Ovary (tissue), 9 donors: ENCODE measurements around the gene FXYD1. TPM values are rescaled to one million over a fixed set of nuclear protein-coding genes. Genes with fewer than 3 reads are reported as not detected.

ENCODE experiments used
- DNase-seq, 5 donors: peaks; one replicate each; pipeline ENCODE4 v3.0.0-alpha.2; 2019 to 2020
- H3K27ac ChIP-seq, 2 donors: fragments of 200-600 bp; one replicate each; pipeline versions ENCODE4 v1.5.1 to v1.8.0; 2019 to 2022
- H3K27me3 ChIP-seq: fragments of 200-600 bp; one replicate; pipeline ENCODE4 v1.8.0; 2022
- H3K36me3 ChIP-seq: fragments of 200-600 bp; sonication (generic); one replicate; pipeline ENCODE4 v1.5.1; 2019
- H3K4me1 ChIP-seq: one replicate; pipeline ENCODE4 v1.8.1; 2013; ENCODE audit warnings: mild to moderate bottlenecking, moderate library complexity; ENCODE audit not compliant: insufficient read depth
- H3K4me3 ChIP-seq: fragments of 200-600 bp; sonication (generic); one replicate; pipeline ENCODE4 v1.5.1; 2017
- H3K9me3 ChIP-seq, 2 donors: fragments of 200-600 bp in 1 of 2; sonication (generic) in 1 of 2; one replicate each; pipeline versions ENCODE4 v1.5.1 to v1.8.1; 2013 to 2019; ENCODE audit warnings: mild to moderate bottlenecking in 1 of 2, moderate library complexity in 1 of 2
- EP300 ChIP-seq: sonication (generic); formaldehyde crosslinking; IDR thresholded peaks from one replicate; pipeline ENCODE4 v1.6.1; 2017; ENCODE audit warnings: antibody characterized with exemption
- POLR2A ChIP-seq: fragments of 450-650 bp; IDR thresholded peaks from one replicate; pipeline ENCODE4 v1.6.1; 2017; ENCODE audit warnings: antibody characterized with exemption, mild to moderate bottlenecking, moderate library complexity
- WGBS, 3 donors: extraction: QIAGEN DNeasy Blood & Tissue Kit in 1 of 3; methylation state at CpG; one replicate each; pipeline versions ENCODE4 v1.1.5 to v1.1.7; 2013 to 2017; 5-methylcytosine and 5-hydroxymethylcytosine counted together
- intact Hi-C, 4 donors: fragments of 100-400 bp; cut with DNase I; formaldehyde crosslinking; loops; one replicate each; pipeline versions ENCODE4 v1.11.0 to v1.15.1; 2022 to 2023
- polyA plus RNA-seq, 2 donors: library from polyadenylated mRNA; stranded (reverse); fragments of 200-250 nt in 1 of 2; fragments of 350-450 nt in 1 of 2; fragmentation: Illumina TruSeq in 1 of 2; extraction: RNeasy Lipid Tissue Mini Kit (QIAGEN cat#74804) in 1 of 2; gene quantifications; one replicate each; pipeline ENCODE4 v1.2.3, GENCODE V29; 2013 to 2014
- total RNA-seq, 7 donors: library from RNA; depleted of rRNA in 2 of 7; stranded (reverse); fragments of >200 nt in 2 of 7; fragmentation: NEBNext Ultra II Directional in 3 of 7; extraction: Animal tissue kit (Norgen Biotek cat#: 25700) in 3 of 7; gene quantifications; one replicate each; pipeline versions ENCODE4 v1.1.0 to v1.2.4, GENCODE V29; 2016 to 2023
- TF ChIP-seq, protein P1 (sequence below), 3 donors: fragments of 450-650 bp in 2 of 3; fragments of 200-600 bp in 1 of 3; IDR thresholded peaks; one replicate each; pipeline versions ENCODE4 v1.5.1 to v1.8.0; 2016 to 2022; ENCODE audit warnings: antibody characterized with exemption in 3 of 3, mild to moderate bottlenecking in 1 of 3
- donor health status: DM: no; HTN: no; CAD: no; lungs with moderate emphysema.
- donor health status: DM: no; HTN: no; CAD: no.
- donor health status: Bipolar disorder and iron deficiency.
- donor health status: DM: yes; HTN: yes; CAD: no.
- donor health status: DM: no; HTN: no; CAD: no.
- donor health status: DM: yes; HTN: yes; CAD: no.

Gene FXYD1
- total and polyA plus RNA-seq, 9 donors: 26.7 to 204 (median 95.8) TPM

DNA sequence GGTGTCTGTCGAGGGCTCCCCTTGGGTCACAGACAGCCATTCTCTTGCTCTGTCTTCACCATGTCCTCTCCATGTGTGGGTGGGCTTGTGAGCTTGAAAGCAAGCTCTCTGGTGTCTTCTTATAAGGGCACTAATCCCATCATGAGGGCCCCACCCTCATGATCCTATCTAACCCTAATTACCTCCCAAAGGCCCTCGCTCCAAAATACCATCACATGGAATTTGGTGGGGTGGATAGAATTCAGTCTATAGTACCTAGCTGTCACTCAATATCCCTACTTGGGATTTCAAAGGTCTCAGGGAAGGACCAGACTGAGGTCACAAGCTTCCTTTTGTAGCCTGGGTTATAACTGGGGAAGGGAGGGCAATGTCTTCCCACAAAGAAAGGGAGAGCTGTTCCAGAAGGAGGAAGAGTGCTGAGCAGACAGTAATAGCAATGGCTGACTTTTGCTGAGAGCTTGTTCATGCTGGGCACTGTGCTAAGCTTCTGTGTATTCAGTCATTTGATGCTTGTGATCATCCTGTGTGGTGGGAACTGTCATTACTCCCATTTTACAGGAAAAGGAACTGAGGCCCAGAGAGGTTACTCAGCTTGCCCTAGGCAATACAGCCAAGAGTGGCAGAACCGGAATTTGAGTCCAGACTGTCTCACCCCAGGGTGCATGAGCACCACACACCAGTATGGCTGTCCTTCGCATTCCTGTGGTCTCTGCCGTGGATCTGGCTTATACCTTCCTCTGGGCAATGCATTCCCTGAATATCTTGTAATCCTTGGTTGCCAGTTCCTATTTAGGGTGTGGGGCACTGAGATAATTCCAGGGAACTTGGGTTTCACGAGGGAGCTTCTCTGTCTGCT, 24.1 kb downstream of the FXYD1 start:
- no peak overlapping the region for H3K4me3 ChIP-seq
- H3K4me1 ChIP-seq: no peaks in the 10 kb centered on the region
- TF ChIP-seq, protein P1, sequence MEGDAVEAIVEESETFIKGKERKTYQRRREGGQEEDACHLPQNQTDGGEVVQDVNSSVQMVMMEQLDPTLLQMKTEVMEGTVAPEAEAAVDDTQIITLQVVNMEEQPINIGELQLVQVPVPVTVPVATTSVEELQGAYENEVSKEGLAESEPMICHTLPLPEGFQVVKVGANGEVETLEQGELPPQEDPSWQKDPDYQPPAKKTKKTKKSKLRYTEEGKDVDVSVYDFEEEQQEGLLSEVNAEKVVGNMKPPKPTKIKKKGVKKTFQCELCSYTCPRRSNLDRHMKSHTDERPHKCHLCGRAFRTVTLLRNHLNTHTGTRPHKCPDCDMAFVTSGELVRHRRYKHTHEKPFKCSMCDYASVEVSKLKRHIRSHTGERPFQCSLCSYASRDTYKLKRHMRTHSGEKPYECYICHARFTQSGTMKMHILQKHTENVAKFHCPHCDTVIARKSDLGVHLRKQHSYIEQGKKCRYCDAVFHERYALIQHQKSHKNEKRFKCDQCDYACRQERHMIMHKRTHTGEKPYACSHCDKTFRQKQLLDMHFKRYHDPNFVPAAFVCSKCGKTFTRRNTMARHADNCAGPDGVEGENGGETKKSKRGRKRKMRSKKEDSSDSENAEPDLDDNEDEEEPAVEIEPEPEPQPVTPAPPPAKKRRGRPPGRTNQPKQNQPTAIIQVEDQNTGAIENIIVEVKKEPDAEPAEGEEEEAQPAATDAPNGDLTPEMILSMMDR (IDR thresholded peaks at IDR 0.05): no peak
- TF ChIP-seq POLR2A: no peak
- H3K9me3 ChIP-seq: peaks cover 0 to 14% of the 10 kb centered on the region in 2 donors
- H3K36me3 ChIP-seq: no peaks in the 10 kb centered on the region
- intact Hi-C loops: no loop called here
- H3K27ac ChIP-seq: no peak overlapping the region
- WGBS, 3 donors: 80 to 90% (median 81%) methylated on average over 6 of the region's 6 CpGs
- no peak for DNase-seq
- H3K27me3 ChIP-seq: no peaks in the 10 kb centered on the region

DNA sequence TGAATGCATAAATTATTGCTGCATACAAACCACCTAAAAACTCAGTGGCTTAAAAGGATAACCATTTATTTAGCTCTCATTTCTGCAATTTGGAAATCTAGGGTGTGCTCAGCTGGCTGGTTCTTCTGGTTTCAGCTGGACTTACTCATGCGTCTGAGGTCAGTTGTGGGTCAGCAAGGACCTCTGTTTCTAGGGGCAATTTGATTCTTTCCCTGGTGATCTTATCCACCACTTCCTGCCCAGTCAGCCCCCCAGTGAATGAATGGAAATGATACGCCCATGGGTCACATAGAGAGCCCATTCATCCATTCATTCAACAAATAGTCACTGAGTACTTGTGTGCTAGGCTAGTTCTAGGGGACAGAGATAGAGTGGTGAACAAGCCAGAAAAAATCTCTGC, 25.8 kb downstream of the FXYD1 start:
- DNase-seq: no peak
- intact Hi-C loops: no loop called here
- Histone ChIP-seq H3K27ac (no peak overlapping the region), H3K4me3 (no peak overlapping the region), H3K9me3 (peaks cover 0 to 14% of the 10 kb centered on the region in 2 donors), H3K36me3 (no peaks in the 10 kb centered on the region), H3K4me1 (no peaks in the 10 kb centered on the region), H3K27me3 (no peaks in the 10 kb centered on the region)
- TF ChIP-seq POLR2A (no peak), EP300 (no peak)
- TF ChIP-seq, protein P1 (IDR thresholded peaks at IDR 0.05): no peak
- 87 to 93% (median 90%) methylated on average over 2 of the region's 2 CpGs for WGBS, 3 donors

DNA sequence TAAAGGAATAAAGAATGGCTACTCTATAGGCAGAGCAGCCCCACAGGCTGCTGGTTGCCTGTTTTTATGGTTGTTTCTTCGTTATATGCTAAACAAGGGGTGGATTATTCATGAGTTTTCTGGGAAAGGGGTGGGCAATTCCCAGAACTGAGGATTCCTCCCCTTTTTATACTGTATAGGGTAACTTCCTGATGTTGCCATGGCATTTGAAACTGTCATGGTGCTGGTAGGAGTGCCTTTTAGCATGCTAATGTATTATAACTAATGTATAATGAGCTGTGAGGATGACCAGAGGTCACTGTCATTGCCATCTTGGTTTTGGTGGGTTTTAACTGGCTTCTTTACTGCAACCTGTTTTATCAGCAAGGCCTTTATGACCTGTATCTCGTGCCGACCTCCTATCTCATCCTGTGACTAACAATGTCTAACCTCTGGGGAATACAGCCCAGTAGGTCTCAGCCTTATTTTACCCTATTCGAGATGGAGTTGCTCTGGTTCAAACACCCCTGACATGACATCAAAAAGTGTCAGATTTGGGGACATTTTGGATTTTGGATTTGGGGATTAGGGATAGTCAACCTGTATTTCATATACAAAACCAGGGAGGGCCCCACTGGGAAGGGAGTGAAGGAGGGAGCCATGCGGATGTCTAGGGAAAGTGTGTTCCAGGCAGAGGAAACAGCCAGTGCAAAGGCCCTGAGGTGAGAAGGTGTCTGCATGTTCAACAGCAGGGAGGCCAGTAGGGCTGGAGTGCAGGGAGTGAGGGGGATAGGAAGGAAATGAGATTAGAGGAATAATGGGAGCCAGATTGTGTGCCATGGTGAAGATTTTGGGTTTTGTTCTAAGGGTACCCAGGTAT, 26.8 kb downstream of the FXYD1 start:
- WGBS, 3 donors: 70 to 74% (median 71%) methylated on average over 5 of the region's 5 CpGs
- no peak overlapping the region for H3K4me3 ChIP-seq
- intact Hi-C loops: no loop called here
- no peak for DNase-seq
- peaks cover 0 to 14% of the 10 kb centered on the region in 2 donors for H3K9me3 ChIP-seq
- H3K36me3 ChIP-seq: no peaks in the 10 kb centered on the region
- no peaks in the 10 kb centered on the region for H3K27me3 ChIP-seq
- TF ChIP-seq, protein P1 (IDR thresholded peaks at IDR 0.05): no peak
- TF ChIP-seq POLR2A (no peak), EP300 (no peak)
- H3K27ac ChIP-seq: no peak overlapping the region
- no peaks in the 10 kb centered on the region for H3K4me1 ChIP-seq

DNA sequence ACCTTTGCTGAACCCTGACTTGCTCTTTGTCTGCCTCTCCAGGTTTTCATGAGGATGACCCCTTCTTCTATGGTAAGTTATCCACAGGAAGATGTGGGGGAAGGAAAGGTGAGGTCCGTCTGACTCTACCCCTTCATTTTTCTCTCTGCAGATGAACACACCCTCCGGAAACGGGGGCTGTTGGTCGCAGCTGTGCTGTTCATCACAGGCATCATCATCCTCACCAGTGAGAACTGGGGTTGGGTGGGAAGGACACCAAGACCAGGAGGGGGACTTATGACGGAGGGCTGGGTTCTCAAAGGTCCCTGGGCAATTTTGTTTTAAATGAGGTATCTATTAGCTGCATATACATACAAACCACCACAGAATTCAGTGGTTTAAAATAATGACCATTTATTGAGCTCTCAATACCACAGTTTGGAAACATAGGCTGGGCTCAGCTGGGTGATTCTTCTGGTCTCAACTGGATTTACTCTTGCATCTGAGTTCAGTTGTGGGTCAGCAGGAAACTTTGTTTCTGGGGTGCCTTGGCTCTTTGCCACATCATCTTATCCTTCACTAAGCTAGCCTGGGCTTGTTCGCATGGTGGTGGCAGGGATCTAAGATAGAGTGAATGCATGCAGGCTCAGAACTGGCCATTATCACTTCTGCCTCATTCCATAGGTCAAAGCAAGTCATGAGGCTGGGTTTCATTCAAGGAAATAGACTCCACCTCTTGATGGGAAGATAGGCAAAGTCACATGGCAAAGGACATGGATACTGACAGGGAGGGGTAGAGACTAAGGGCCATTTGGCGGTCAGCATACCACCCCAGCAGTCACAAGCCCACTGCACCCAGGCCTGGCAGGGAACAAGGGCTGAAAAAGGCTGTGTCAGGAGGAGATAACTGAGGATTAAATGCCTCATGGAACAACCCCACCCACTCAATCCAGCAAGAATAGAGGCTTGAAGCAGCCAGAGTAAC, 27.8 kb downstream of the FXYD1 start:
- no peak for TF ChIP-seq EP300
- TF ChIP-seq POLR2A: no peak
- TF ChIP-seq, protein P1 (IDR thresholded peaks at IDR 0.05): no peak
- WGBS, 3 donors: 94 to 96% (median 96%) methylated on average over 7 of the region's 7 CpGs
- peaks cover 0 to 14% of the 10 kb centered on the region in 2 donors for H3K9me3 ChIP-seq
- H3K27me3 ChIP-seq: no peaks in the 10 kb centered on the region
- H3K4me3 ChIP-seq: no peak overlapping the region
- no peak overlapping the region for H3K27ac ChIP-seq
- no peaks in the 10 kb centered on the region for H3K4me1 ChIP-seq
- DNase-seq: no peak
- no peaks in the 10 kb centered on the region for H3K36me3 ChIP-seq
- intact Hi-C loops: no loop called here
